Neutrophil (primary cell): Measurements from ENCODE around the gene MGAT4A.

Experiments used
- H3K27ac ChIP-seq: fragments of 200-600 bp; sonication (generic); 2 replicates; pipeline ENCODE4 v1.5.1; 2016; ENCODE audit warnings: mild to moderate bottlenecking, moderate library complexity
- H3K27me3 ChIP-seq: fragments of 200-600 bp; sonication (generic); 2 replicates; pipeline ENCODE4 v1.6.0; 2016; ENCODE audit warnings: mild to moderate bottlenecking
- H3K36me3 ChIP-seq: fragments of 200-600 bp; sonication (generic); 2 replicates; pipeline ENCODE4 v1.5.1; 2017
- H3K4me1 ChIP-seq, 2 experiments: fragments of 200-600 bp in 1 of 2; sonication (generic) in 1 of 2; 1 replicate in 1 of 2; 2 replicates in 1 of 2; pipeline versions ENCODE4 v1.5.1 to v1.6.1; 2013 to 2016; ENCODE audit warnings: low read depth in 1 of 2, low read length in 1 of 2, mild to moderate bottlenecking in 1 of 2, moderate library complexity in 1 of 2; ENCODE audit not compliant: control insufficient read depth in 1 of 2, insufficient read depth in 1 of 2
- H3K4me3 ChIP-seq, 2 experiments: fragments of 200-600 bp in 1 of 2; sonication (generic) in 1 of 2; 1 replicate in 1 of 2; 2 replicates in 1 of 2; pipeline ENCODE4 v1.5.1; 2013 to 2016; ENCODE audit warnings: low read depth in 1 of 2, low read length in 1 of 2, mild to moderate bottlenecking in 1 of 2, moderate library complexity in 1 of 2
- H3K9me3 ChIP-seq: fragments of 200-600 bp; sonication (generic); 2 replicates; pipeline ENCODE4 v1.5.1; 2016
- TF ChIP-seq, protein P1 (sequence below): fragments of 200-600 bp; sonication (generic); IDR thresholded peaks from 2 replicates; pipeline ENCODE4 v1.5.1; 2016; ENCODE audit warnings: antibody characterized with exemption

MGAT4A gene

DNA sequence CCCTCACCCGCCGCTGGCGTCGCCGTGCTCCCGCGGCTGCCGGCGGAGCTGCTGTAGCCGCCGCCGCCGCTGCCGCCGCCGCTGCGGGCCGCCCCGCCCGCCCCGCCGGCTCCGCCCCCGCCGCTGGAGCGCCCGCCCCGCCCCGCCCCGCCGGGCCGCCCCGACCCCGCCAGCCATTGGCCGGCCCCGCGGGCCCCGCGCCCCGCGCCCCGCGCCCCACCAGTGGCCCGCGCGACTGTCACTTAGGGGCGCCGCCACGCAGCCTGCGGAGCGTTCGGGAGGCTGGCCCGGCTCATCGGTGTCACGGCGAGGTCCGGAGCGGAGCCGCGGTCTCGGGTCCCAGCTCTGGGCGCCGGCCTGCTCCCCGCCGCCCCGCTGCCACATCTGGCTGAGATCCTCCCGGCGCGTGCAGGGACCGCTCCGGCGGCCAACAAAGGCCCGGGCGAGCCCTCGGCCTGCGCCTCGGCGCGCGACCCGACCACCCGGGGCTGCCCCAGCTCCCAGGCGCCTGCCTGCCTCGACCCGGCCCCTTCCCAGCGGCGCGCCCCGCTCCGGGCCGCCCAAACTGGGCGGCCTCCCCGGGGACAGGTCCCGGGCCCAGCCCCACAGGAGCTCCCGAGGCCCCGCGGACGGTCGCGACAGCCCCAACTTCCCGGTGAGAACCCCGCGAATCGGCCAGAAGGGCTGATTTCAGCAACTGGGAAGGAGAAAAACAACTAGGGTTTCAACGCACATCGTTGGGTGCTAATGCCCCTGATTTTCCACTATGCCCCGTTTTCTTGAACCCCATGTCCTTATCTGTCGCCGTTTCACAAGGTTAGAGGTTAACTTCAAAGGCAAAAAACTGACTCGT, at the start of gene MGAT4A:
MGAT4A (minus strand) TSS at position 92 of the 853 bp plus-strand sequence. CDS start 4,800 bp downstream, outside the sequence.
- Histone ChIP-seq H3K27me3 (no peaks in the 10 kb centered on the region), H3K4me3 (peak within 1 kb of the TSS; percentile 81 to 85), H3K9me3 (no peaks in the 10 kb centered on the region), H3K36me3 (no peaks in the 10 kb centered on the region), H3K4me1 (peaks cover 64 to 75% of the 10 kb centered on the region in 2 experiments), H3K27ac (peak within 1 kb of the TSS; percentile 86)
- TF ChIP-seq, protein P1, sequence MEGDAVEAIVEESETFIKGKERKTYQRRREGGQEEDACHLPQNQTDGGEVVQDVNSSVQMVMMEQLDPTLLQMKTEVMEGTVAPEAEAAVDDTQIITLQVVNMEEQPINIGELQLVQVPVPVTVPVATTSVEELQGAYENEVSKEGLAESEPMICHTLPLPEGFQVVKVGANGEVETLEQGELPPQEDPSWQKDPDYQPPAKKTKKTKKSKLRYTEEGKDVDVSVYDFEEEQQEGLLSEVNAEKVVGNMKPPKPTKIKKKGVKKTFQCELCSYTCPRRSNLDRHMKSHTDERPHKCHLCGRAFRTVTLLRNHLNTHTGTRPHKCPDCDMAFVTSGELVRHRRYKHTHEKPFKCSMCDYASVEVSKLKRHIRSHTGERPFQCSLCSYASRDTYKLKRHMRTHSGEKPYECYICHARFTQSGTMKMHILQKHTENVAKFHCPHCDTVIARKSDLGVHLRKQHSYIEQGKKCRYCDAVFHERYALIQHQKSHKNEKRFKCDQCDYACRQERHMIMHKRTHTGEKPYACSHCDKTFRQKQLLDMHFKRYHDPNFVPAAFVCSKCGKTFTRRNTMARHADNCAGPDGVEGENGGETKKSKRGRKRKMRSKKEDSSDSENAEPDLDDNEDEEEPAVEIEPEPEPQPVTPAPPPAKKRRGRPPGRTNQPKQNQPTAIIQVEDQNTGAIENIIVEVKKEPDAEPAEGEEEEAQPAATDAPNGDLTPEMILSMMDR: peak; percentile 28

DNA sequence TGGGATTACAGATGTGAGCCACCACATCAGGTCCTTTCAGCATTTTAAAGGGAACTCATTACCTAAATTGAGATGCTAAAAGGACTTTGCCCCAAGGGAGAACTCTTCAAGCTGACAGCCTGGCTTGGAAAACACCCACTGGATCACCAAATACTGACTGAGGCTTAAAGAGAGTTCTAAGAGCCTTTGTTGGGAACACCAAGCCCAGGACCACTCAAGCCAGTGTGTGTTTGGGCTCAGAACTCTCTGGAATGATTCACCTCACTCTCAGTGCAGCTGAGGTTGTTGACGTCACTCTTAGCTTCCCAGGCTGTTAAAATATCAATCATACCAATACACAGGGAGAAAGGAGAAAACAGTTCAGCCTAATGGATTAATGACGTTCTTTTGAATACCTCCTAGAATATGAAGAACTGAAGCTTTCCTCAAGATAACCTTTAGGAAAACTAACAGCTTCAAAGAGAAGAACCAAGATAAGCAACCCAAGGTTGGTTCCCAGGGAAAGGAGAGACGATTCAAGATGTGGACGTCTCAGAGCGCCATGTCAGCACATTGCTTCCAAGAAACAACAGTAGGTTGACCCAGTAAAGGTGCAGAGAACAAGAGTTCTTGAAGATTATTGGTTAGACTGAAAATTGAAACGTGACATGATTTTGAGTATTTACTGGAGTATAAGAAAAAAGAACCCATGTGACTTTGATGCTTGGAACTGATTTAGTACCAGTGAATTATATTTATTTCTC, 48.0 kb upstream of the MGAT4A start:
- no peak overlapping the region for H3K27ac ChIP-seq
- no peaks in the 10 kb centered on the region for H3K9me3 ChIP-seq
- H3K4me1 ChIP-seq: no peaks in the 10 kb centered on the region
- H3K36me3 ChIP-seq: no peaks in the 10 kb centered on the region
- no peaks in the 10 kb centered on the region for H3K27me3 ChIP-seq
- no peak overlapping the region for H3K4me3 ChIP-seq
- TF ChIP-seq, protein P1: no peak

DNA sequence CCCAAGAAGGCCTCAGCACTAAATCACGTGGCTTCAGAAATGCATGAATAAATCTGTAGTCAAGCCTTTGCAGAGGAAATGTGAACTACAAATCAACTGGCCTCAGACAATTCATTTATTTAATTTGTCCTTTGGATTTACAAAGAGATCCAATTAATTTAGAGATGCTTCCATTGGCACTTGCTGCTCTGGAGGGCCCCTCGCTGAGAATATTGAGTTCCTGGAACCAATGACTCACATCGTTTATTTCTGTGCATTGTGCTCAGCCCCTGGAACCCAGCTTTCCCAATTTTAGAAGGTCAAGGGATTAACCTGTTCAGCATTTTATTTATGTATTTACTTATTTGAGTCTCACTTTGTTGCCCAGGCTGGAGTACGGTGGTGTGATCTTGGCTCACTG, 47.2 kb upstream of the MGAT4A start:
- Histone ChIP-seq H3K4me1 (no peaks in the 10 kb centered on the region), H3K36me3 (no peaks in the 10 kb centered on the region), H3K27me3 (no peaks in the 10 kb centered on the region), H3K9me3 (no peaks in the 10 kb centered on the region), H3K27ac (no peak overlapping the region), H3K4me3 (no peak overlapping the region)
- TF ChIP-seq, protein P1: no peak

DNA sequence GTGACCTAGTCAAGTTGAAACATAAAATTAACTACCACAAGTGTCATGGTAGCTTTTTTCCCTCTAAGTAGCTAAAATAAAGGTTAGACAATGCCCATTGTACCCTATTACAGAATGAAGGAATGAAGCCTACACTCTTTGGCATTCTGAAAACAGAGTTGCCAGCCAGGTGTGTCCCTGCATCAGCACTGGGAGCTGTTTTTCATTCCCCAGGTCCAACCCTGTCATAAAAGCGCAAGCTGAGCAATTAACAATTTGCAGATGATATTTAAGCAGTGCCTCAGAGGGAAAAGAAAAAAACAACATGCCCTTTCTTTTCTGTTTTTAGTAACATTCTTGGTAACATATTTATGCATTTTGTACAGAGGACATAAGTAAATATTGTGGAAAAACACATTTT, 46.8 kb upstream of the MGAT4A start:
- Histone ChIP-seq H3K27ac (no peak overlapping the region), H3K4me3 (no peak overlapping the region), H3K27me3 (no peaks in the 10 kb centered on the region), H3K9me3 (no peaks in the 10 kb centered on the region), H3K36me3 (no peaks in the 10 kb centered on the region), H3K4me1 (peaks cover 1 to 4% of the 10 kb centered on the region in 2 experiments)
- TF ChIP-seq, protein P1: no peak

DNA sequence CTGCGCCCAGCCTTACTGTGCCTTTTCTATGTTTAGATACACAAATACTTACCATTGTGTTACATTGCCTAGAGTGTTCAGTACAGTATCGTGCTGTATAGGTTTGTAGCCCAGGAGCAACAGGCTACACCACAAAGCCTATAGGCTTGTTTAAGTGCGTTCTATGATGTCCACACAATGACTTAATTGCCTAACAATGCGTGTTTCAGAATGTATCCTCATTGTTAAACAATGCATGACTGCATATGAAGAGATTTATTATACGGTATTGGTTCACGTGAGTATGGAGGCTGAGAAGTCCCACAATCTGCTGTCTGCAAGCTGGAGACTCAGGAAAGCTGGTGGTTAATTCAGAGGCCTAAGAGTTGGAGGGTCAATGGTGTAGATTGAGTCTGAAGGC, 46.1 kb upstream of the MGAT4A start:
- Histone ChIP-seq H3K27me3 (no peaks in the 10 kb centered on the region), H3K27ac (no peak overlapping the region), H3K4me1 (peaks cover 8 to 10% of the 10 kb centered on the region in 2 experiments), H3K9me3 (no peaks in the 10 kb centered on the region), H3K36me3 (no peaks in the 10 kb centered on the region), H3K4me3 (no peak overlapping the region)
- TF ChIP-seq, protein P1: no peak
